HG02588 (cell line): ENCODE measurements around the gene OR2K2.
"Not testable (repeated sequence)": the region's sequence is repeated elsewhere in the genome, so short reads cannot be mapped to it uniquely, and the experiment has no call there.

ENCODE experiments used
- ATAC-seq: cut with Tn5 transposase; IDR thresholded peaks from one replicate; pipeline ENCODE4 v1.9.1; 2021; ENCODE audit warnings: mild to moderate bottlenecking, moderate library complexity; ENCODE audit not compliant: unreplicated experiment

OR2K2 gene, protein sequence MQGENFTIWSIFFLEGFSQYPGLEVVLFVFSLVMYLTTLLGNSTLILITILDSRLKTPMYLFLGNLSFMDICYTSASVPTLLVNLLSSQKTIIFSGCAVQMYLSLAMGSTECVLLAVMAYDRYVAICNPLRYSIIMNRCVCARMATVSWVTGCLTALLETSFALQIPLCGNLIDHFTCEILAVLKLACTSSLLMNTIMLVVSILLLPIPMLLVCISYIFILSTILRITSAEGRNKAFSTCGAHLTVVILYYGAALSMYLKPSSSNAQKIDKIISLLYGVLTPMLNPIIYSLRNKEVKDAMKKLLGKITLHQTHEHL

DNA sequence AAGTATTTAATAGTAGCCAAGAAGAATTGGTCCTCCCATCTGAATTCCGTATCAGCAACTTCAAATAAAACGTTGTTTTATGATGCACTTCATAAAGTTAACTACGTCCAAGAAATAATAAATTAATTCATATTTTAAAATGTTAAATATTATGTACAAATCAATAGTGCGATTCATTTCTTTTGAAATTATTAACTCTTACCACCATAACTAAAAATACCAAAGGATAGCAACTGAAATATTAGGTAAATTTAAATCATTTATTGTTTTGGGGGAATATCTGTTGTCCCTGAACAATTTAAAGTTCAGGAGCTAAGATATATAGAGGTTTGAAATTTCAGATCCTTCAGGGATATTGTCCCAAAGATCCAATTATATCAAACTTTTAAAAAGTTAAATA lies at the start of gene OR2K2:
Gene OR2K2, minus strand, starts transcription at position 101 of the 400 bp plus-strand sequence. CDS start 1,791 bp downstream, outside the sequence.
- no peak for ATAC-seq

DNA sequence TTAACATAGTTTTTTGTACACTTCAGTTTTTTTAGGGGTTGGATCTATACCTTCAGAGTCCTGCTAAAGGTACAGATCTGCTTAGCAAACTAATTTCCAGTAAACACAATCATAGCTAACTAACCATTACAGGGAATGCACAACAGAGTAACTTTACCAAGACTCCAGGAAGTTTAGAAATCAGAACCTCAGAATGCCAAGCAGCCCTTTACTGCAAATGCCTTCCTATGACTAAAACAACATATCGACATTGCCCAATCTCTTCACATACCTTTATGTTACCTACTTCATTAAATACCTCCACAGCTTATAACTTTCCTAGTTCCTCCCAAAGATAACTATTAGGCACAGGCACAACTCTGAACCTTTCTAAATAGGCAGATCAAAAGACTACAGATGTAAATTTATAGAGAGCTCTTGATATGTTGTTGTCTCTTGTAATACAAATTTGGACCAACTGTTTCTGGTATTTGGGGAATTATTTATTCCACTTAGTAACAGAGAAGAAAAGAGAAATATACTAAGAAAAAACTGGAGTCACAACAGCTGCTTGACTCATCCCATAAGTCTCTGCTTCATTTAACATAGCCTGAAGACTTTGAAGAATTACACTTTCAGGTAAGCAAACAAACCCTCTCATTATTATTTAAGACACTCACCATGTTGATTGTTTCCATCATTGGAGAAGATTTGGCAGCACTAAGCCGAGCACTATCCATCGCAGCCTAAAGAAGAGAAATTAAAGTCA lies 46.0 kb upstream of the OR2K2 start:
- no peak for ATAC-seq

DNA sequence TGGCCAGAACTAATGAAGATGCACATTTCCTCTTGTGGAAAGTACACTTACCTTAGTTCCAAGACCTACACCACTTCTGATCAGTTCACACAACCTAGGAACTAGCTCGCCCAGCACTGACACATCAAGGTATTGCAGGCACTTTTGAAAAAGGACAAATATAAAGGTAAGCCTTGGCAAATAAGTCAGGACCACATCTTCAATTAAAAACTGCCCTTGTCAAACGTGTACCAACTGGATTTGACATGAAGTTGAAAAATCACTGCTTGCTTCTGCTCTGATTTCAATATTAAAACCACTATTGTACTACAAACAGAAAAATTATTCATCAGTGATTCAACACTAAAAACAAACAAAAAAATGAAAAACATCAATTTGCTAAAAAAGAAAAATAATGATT lies 45.0 kb upstream of the OR2K2 start:
- ATAC-seq = no peak

DNA sequence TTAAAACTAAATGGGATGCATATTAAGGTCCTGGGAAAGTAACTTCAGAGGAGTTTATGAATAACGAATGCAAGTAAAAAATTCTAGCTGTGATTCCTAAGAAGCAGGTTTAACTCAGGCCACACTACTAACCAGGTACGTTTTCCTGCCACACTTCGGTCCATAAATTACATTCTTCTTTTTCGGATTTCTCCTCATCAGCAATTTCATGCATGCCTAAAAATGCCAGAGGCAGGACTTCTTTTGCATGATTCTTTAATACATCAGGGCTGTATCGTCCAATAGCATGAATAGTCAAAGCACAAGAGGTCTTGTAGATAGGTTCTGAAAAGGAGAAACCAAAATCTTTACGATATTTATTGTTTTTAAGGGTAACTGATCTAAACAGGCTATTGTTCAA lies 42.3 kb upstream of the OR2K2 start:
- ATAC-seq = no peak

DNA sequence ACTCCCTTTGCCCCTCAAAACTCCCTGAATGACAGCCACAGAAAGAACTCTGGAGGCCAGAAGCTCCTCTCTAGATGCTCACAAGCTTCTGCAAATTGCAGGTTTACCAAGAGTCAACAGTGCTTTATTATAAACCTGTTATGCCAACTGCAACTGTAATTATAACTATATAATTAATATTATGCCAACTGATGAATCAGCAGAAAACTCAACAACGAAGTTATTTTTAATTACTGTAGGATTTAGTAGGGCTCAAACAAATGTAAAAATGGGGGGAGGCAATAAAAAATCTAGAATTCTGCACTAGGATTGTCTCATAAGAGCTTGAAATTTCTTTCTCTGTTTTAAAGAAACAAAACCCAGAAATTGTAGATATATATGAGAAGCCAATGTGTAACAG lies 37.0 kb upstream of the OR2K2 start:
- no peak for ATAC-seq

DNA sequence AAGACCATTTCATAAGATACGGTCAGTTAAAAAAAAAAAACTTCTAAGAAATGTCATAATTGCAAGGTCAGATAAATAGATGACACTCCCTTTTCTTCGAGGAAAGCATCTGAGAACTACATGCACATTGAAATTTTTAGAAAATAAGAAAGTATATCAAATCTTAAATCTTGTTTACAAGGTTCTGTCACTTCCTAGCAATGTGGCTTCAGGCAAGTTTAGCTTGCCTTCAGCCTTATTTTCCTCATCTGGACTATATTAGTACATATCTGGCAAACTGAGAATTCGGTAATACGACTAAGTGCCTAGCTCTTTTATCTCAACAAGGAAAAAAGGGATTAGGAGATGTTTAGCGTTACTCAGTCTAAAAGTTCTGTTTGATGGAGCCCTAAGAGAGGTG lies 32.5 kb upstream of the OR2K2 start:
- ATAC-seq = no peak

DNA sequence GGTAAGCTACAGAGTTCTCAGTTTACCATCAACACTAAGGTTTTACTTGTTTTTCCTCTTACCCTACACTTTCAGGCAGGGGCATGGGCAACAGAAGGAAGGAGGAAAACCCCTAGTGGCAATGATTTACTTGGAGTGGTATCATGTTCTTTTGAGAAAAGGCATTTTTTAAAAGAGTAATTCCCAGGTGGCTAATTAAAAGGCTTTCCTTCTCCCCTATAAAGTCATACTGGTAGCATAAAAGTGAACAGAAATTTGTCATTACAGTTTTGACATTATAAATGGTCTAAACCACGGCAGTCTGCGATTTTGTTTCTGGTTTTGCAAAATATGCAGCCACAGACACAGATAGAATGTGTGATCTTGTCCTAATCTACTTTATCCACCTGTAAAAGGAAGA lies 30.9 kb upstream of the OR2K2 start:
- no peak for ATAC-seq

DNA sequence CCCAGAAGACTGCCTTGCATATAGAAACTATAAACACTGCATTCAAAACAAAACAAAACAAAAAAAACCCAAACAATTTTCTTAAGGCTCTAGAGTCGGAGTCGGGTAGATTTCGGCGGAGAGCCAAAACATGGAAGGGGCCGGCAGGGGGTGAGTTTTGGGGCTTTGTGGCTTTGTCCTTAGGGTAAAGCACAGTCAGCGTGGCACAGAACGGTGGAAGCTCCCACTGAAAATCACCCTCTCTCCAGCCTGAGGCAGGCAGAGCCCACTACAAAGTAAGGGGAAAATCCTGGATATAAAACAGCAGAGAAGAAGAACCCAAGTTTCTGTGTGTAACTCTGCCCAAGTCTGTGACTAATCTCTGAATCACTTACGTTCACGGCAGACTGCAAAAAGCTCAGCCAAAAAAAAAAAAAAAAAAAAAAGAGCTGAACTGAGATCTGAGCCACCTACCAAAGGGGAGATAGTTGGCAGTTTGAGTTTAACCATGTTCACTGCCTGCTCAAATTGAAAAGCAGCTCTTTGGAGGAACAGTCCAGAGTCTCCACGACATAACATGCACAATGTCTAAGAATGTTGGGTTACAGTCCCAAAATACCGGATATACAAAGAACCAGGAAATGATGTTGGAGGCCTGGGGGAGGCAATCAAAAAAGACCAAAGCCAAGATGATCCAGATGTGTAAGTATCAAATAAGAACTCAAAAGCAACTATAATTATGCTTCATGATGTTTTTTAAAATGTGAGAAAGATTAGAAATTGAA lies 26.6 kb upstream of the OR2K2 start:
- ATAC-seq = no peak

DNA sequence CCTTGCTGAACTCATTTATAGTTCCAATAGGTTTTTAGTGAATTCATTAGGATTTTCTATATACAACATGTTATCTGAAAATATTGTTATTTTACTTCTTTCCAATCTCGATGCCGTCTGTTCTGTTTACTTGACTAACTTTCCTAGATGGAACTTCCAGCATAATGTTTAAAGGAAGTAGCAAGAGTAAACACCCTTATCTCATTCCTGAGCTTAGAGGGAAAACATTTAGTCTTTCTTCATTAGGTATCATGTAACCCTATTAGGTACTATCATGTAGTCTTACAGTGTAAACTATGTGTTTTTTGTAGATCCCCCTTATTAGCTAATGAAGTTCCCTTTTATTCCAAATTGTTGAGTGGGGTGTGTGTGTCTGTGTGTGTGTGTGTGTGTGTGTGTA lies 22.5 kb upstream of the OR2K2 start:
- ATAC-seq = no peak

DNA sequence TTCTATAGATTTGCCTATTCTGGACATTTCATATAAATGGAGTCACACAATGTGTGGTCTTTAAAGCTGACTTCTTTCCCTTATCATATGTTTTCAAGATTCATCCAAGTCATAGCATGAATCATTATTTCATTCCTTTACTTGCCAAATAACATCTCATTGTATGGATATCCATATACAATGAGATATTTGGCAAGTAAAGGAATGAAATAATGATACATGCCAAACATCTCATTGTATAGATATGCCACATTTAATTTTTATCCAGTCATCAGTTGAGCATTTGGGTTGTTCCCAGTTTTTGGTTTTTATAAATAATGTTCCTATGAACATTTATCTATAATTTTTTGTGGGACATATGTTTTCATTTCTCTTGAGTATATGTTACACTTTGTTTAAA lies 20.5 kb upstream of the OR2K2 start:
- ATAC-seq = no peak

DNA sequence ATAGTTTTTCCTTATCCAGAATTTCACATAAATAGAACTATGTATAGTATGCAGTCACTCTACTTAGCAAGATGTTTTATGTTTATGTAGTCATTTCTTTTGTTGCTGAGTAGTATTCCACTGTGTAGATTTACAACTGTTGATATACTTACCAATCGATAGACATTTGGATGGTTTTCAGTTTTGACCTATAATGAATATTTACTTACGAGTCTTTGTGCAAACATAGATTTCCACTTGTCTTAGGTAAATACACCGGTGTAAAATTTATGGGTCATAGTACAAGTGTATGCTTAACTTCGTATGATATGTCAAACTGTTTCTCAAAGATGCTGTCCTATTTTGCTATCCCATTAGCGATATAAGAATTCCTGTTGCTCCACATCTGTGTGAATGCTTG lies 19.7 kb upstream of the OR2K2 start:
- ATAC-seq = no peak

DNA sequence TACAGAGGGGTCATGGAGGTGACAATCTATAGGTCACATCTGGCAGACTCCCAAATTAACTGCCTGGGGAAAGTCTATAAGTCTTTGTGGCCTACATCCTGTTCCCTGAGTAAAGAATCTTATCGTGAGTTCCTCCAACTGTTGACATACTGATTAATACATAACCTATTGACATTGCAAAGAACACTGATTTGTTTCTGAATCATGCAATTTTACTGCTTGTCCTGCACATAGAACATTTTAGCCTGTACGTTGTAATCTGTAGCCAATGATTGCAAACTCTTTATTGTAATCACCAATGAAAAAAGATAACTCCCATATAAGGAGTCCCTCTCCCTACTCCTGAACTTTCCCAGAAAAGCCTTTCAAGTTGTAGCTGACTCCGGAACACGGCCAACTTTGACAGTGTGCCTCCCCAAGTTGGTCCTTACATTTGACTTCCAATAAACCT lies 18.8 kb upstream of the OR2K2 start:
- ATAC-seq = no peak

DNA sequence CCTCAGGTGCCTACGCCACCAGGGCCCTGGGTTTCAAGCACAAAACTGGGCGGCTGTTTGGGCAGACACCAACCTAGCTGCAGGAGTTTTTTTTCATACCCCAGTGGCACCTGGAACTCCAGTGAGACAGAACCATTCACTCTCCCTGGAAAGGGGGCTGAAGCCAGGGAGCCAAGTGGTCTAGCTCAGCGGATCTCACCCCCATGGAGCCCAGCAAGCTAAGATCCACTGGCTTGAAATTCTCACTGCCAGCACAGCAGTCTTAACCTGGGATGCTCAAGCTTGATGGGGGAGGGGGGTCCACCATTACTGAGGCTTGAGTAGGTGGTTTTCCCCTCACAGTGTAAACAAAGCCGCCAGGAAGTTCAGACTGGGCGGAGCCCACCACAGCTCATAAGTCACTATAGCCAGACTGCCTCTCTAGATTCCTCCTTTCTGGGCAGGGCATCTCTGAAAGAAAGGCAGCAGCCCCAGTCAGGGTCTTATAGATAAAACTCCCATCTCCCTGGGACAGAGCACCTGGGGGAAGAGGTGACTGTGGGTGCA lies 4.4 kb upstream of the OR2K2 start:
- ATAC-seq = not testable (repeated sequence)

DNA sequence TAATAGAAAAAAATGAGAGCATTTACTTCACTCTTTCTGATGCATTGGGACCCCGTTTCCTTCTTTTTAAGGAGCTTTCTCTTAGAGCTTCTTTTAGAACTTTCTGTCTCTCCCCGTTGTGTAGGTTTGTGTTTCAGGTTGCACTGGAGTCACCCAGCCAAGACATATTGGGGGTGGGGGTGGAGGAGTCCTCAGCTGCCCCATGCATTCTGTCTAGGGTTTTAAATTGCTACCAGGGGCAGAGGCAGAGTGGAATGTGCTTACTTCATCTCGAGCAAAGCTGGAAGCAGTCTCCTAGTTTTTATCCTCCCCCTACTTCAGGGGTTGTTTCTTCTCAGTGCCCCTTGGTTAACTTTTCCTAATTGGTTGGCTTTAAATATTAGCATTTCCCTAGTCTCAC lies 9.4 kb downstream of the OR2K2 start:
- no peak for ATAC-seq

DNA sequence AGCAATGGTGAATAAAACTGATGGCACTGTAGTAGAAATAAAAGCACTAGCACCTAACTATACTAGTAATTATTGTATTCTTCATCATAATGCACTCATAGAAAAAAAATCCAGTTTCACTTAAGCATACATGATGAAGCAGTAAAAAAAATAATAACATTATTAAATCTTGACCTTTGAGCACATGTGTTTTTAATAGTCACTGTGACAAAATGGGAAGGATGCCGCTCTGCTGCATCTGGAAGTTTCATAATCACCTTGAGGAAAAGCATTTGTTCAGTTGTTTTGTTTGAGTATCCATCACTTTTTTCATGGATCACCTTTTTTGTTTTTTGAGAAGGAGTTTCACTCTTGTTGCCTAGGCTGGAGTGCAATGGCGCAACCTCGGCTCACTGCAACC lies 13.2 kb downstream of the OR2K2 start:
- no peak for ATAC-seq

DNA sequence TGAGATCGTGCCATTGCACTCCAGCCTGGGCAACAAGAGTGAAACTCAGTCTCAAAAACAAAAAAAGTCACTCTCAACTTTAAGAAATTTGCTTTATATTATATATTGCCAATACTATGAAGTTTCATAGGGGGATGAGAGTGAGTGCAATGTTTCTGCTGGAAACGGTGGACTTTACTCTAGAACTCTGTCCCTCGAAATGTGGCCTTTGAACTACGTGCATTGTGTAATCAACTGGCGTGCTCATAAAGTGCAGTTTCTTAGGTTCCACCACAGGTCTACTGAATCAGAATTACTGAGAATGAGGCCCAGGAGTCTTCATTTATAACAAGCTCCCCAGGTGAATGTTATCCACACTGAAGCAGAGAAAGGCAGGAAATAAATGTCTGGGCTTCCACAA lies 24.1 kb downstream of the OR2K2 start:
- ATAC-seq = no peak

DNA sequence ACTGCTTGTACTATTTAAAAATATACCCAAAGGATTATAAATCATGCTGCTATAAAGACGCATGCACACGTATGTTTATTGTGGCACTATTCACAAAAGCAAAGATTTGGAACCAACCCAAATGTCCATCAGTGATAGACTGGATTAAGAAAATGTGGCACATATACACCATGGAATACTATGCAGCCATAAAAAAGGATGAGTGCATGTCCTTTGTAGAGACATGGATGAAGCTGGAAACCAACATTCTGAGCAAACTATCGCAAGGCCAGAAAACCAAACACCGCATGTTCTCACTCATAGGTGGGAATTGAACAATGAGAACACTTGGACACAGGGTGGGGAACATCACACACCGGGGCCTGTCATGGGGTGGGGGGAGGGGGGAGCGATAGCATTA lies 26.0 kb downstream of the OR2K2 start:
- ATAC-seq = not testable (repeated sequence)

DNA sequence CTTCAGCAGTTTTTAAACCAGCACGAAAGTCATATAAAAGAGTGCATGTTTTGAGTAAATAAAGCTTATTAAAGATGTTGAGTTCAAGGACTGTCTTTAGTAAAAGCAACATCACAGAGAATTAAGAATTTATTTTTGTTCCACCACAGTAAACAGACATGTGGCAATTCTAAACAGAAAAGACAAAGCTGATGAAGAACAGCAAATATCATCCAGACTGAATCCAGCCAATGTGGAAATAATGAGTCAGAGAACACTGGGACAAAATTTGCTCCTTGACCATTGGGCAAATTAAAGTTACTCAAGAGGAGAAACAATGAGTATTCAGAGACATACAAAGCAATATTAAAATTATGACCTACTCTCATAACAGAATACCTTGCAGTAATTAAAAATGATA lies 28.8 kb downstream of the OR2K2 start:
- no peak for ATAC-seq

DNA sequence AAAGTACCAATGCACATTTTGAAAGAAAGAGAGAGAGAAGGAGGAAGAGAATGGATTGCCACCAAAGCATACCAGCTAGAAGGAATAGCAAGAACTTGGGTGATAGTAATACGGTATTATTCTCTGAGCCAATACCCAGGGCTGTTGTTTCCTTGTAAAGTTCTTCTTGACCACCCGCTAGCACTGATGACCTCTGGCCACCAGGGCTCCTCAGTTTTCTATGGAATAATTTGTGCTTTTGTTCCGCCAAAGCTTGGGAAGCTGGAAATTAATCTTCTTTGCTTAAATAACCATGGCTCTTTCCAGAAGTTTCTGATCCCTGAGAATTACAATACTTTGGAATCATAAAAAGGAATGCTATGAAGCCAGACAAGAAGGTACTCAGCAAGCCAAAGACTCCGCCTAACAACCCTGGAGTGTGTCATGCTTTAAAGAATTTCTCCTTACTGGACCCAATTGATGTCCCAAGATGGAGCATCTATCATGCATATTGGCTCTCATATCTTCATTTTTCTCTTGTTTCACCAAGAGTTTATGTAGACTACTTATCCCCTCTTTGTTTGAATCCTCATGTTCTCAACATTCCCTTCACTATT lies 29.8 kb downstream of the OR2K2 start:
- no peak for ATAC-seq

DNA sequence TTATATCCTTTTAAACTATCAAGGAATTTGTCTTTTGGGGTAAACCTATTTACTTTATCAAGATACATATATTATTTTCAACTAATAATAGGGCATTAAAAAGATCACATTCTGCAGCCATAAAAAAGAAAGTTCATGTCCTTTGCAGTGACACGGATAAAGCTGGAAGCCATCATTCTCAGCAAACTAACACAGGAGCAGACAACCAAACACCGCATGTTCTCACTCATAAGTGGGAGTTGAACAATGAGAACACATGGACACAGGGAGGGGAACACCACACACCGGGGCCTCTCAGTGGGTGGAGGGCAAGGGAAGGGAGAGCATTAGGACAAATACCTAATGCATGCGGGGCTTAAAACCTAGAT lies 30.4 kb downstream of the OR2K2 start:
- ATAC-seq = not testable (repeated sequence)
